ENCODE measurements around the gene DTD1.

DNA sequence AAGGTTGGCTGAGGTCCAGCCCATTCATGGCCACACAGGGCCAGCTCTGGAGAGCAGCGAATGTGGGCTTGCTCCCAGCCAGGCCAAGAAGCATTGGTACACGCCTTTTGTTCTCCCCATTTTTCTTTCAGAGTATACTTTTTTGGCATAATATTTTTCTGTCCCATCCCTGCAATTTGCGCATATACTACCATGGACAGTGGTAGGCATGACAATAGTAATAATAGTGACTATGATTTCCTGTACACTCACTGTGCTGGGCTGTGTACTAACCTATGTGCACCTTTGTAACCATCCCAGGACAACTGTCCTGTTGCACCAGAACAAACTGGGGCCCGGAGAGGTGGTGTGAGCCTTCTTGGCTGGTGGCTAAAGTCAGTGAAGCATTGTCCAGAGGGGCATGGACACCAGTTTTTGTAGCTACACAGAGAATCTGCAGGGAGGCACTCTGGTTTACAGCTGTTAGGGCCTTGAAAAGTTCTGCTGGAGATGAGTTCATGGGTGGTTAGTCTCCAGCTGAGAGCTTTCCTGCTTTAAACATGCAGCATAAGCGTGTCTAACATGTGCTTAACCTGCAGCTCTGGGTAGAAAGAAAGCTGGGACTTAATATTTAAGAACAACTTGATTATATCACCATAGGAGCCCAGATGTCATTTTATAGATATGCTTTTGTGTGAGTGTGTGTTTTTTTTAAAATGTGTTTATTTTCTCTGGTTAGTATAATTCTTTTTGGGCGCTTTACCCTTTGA, 38.2 kb downstream of the DTD1 start:
- TF ChIP-seq, protein P1, sequence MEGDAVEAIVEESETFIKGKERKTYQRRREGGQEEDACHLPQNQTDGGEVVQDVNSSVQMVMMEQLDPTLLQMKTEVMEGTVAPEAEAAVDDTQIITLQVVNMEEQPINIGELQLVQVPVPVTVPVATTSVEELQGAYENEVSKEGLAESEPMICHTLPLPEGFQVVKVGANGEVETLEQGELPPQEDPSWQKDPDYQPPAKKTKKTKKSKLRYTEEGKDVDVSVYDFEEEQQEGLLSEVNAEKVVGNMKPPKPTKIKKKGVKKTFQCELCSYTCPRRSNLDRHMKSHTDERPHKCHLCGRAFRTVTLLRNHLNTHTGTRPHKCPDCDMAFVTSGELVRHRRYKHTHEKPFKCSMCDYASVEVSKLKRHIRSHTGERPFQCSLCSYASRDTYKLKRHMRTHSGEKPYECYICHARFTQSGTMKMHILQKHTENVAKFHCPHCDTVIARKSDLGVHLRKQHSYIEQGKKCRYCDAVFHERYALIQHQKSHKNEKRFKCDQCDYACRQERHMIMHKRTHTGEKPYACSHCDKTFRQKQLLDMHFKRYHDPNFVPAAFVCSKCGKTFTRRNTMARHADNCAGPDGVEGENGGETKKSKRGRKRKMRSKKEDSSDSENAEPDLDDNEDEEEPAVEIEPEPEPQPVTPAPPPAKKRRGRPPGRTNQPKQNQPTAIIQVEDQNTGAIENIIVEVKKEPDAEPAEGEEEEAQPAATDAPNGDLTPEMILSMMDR (IDR thresholded peaks at IDR 0.05) = no peak
- TF ChIP-seq POLR2AphosphoS5 (IDR thresholded peaks at IDR 0.05) (no peak), POLR2A (IDR thresholded peaks at IDR 0.05) (no peak), EP300 (IDR thresholded peaks at IDR 0.05) (no peak)

Measured in gastroesophageal sphincter (tissue), 3 donors.